GM12878 (cell line): ENCODE data around the gene YKT6. TPM values are rescaled to one million over a fixed set of nuclear protein-coding genes. Genes with fewer than 3 reads are reported as not detected.

ENCODE experiments used
- ATAC-seq: fragments of 200-7000 bp; cut with Tn5 transposase; 3 replicates; pipeline ENCODE4 v1.9.1; 2020; ENCODE audit warnings: mild to moderate bottlenecking, moderate library complexity
- BruUV-seq: library from RNA; stranded (reverse); fragments of 400-500 nt; replicated peaks from 2 replicates; lab custom pipeline; 2021; lab: Mats Ljungman, UMichigan
- CTCF ChIA-PET: fragments of 300-600 bp; sonication (Branson Sonifier 250); formaldehyde crosslinking; extraction: SDS; loops from one replicate; lab custom pipeline; 2021; ENCODE audit warnings: inconsistent platforms; lab: Yijun Ruan, JAX
- POLR2A ChIA-PET: fragments of 350-600 bp; formaldehyde crosslinking; extraction: SDS; loops from one replicate; lab custom pipeline; 2021; ENCODE audit warnings: inconsistent platforms; lab: Charles Lee
- RAD21 ChIA-PET: fragments of 300-600 bp; sonication (Branson Sonifier 250); formaldehyde crosslinking; loops from one replicate; lab custom pipeline; 2023; ENCODE audit warnings: antibody characterized with exemption; ENCODE audit not compliant: unreplicated experiment; lab: Charles Lee
- SMC1A ChIA-PET: fragments of 300-600 bp; sonication (Branson Sonifier 250); formaldehyde crosslinking; loops from one replicate; lab custom pipeline; 2023; ENCODE audit not compliant: unreplicated experiment, uncharacterized antibody; lab: Charles Lee
- DNase-seq: peaks from one replicate; pipeline ENCODE4 v3.0.0-alpha.2; 2011; ENCODE audit warnings: low read depth, low spot score
- FAIRE-seq: peaks from 3 replicates; lab custom pipeline; 2011; peaks lifted over from hg19 to GRCh38; lab: Jason Lieb, UNC
- H2AFZ ChIP-seq: 2 replicates; pipeline ENCODE4 v1.6.0; 2011; ENCODE audit warnings: low read depth, low read length, control low read depth; ENCODE audit not compliant: control insufficient read depth
- H3K27ac ChIP-seq: 2 replicates; pipeline ENCODE4 v1.5.1; 2011; ENCODE audit warnings: control low read depth; ENCODE audit not compliant: control insufficient read depth, insufficient read depth
- H3K27me3 ChIP-seq, 2 experiments: replicated peaks in 1 of 2; 2 replicates each; pipeline versions ENCODE4 v1.6.0 to v1.6.1; 2011; ENCODE audit warnings: low read length in 1 of 2; ENCODE audit not compliant: control insufficient read depth in 2 of 2, insufficient read depth in 2 of 2
- H3K36me3 ChIP-seq, 2 experiments: 2 replicates each; pipeline ENCODE4 v1.5.1; 2011; ENCODE audit warnings: low read length in 1 of 2; ENCODE audit not compliant: control insufficient read depth in 2 of 2, insufficient read depth in 2 of 2
- H3K4me1 ChIP-seq: 2 replicates; pipeline ENCODE4 v1.6.1; 2011; ENCODE audit warnings: mild to moderate bottlenecking, low read length, moderate library complexity, mixed read lengths; ENCODE audit not compliant: control insufficient read depth, insufficient read depth
- H3K4me2 ChIP-seq: 2 replicates; pipeline ENCODE4 v1.6.0; 2011; ENCODE audit warnings: control low read depth; ENCODE audit not compliant: control insufficient read depth, insufficient read depth
- H3K4me3 ChIP-seq: fragments of 200-600 bp; sonication (generic); 2 replicates; pipeline ENCODE4 v1.5.1; 2016
- H3K79me2 ChIP-seq: 2 replicates; pipeline ENCODE4 v1.6.0; 2011; ENCODE audit warnings: low read length; ENCODE audit not compliant: control insufficient read depth, insufficient read depth
- H3K9ac ChIP-seq: 2 replicates; pipeline ENCODE4 v1.8.0; 2011; ENCODE audit warnings: low read length, control low read depth, mixed read lengths; ENCODE audit not compliant: control insufficient read depth, insufficient read depth
- H3K9me3 ChIP-seq: replicated peaks from 3 replicates; pipeline ENCODE4 v1.5.1; 2011; ENCODE audit warnings: mild to moderate bottlenecking, low read length; ENCODE audit not compliant: control insufficient read depth, insufficient read depth
- H4K20me1 ChIP-seq: 2 replicates; pipeline ENCODE4 v1.6.0; 2011; ENCODE audit not compliant: control insufficient read depth, insufficient read depth
- ATF2 ChIP-seq: IDR thresholded peaks from 2 replicates; pipeline ENCODE4 v1.6.1; 2012; ENCODE audit warnings: low read length, inconsistent platforms
- E2F4 ChIP-seq: IDR thresholded peaks from 2 replicates; pipeline ENCODE4 v1.6.1; 2012; ENCODE audit warnings: low read depth, low read length, improper control_type of control experiment
- FOXM1 ChIP-seq: IDR thresholded peaks from 2 replicates; pipeline ENCODE4 v1.6.1; 2012; ENCODE audit warnings: low read depth, mild to moderate bottlenecking, inconsistent platforms, low read length, moderate library complexity
- NFYB ChIP-seq: IDR thresholded peaks from 2 replicates; pipeline ENCODE4 v1.6.1; 2011; ENCODE audit warnings: low read depth, mild to moderate bottlenecking, low read length, improper control_type of control experiment, moderate library complexity; ENCODE audit not compliant: insufficient read depth
- SMC3 ChIP-seq: IDR thresholded peaks from 2 replicates; pipeline ENCODE4 v1.6.1; 2011; ENCODE audit warnings: low read length, improper control_type of control experiment, borderline replicate concordance
- WGBS: methylation state at CpG from one replicate; pipeline ENCODE4 v1.1.6; 2016; ENCODE audit warnings: low lambda C conversion rate; ENCODE audit not compliant: insufficient replicate concordance, insufficient coverage; ENCODE audit errors: missing lambda C conversion rate; 5-methylcytosine and 5-hydroxymethylcytosine counted together
- in situ Hi-C: fragments of 300-500 bp; cut with MboI; formaldehyde crosslinking; loops from 9 replicates; pipeline ENCODE4 v1.14.3; 2018; ENCODE audit warnings: mixed read lengths
- intact Hi-C: fragments of 100-400 bp; cut with micrococcal nuclease; formaldehyde crosslinking; loops from one replicate; pipeline ENCODE4 v1.14.2; 2022; ENCODE audit not compliant: unreplicated experiment
- polyA plus RNA-seq, 11 experiments: library from polyadenylated mRNA; depleted of rRNA in 4 of 11; unstranded in 6 of 11; stranded (reverse) in 5 of 11; fragments of >200 nt; fragmentation: Nextera tagmentation in 4 of 11; fragmentation: Illumina TruSeq in 1 of 11; extraction: Ambion mirVana in 4 of 11; extraction: Trizol in 1 of 11; gene quantifications; 1 replicate in 1 of 11; 2 replicates in 10 of 11; pipeline versions ENCODE4 v1.2.1 to v1.2.3, GENCODE V29; 2011 to 2016; ENCODE audit warnings: inconsistent platforms in 2 of 11, missing spikeins in 2 of 11, low read depth in 1 of 11
- total RNA-seq, 4 experiments: library from RNA; depleted of rRNA in 3 of 4; stranded (reverse); fragments of >200 nt in 3 of 4; fragmentation: Illumina TruSeq in 1 of 4; extraction: Trizol in 1 of 4; gene quantifications; 2 replicates each; pipeline versions ENCODE4 v1.2.1 to v1.2.3, GENCODE V29; 2013 to 2021

Gene YKT6
- total and polyA plus RNA-seq, 10 of the 15 experiments (the other 5 are each of a cell fraction or from before 2014, with no cell fraction given), result 1.7 to 95.2 (median 70.5) TPM

DNA sequence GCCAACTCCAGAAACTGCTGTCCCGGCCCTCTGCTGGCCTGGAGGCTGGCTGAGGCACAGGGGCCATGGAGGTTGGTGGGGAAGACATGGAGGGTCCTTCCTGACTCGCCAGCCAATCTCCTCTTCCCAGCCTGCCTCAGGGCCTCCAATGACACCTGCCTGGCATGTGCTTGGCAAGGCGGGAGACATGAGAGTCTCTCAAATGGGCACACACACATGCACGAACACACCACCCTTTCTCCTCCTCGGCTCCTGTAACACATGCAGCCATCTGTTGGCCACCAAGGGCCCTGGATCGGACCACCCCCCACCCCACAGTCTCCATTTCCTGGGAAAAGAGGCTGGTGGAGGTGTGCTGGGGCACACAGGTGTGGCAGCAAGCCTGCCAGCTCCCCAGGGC, 56.4 kb downstream of the YKT6 start:
- Histone ChIP-seq H3K9ac (peak overlapping the region; percentile 69), H4K20me1 (no peaks in the 10 kb centered on the region), H3K4me3 (no peak overlapping the region), H3K4me2 (peak overlapping the region; percentile 52), H3K9me3 (no peaks in the 10 kb centered on the region), H3K27me3 (no peaks in the 10 kb centered on the region), H3K79me2 (no peaks in the 10 kb centered on the region), H3K36me3 (no peaks in the 10 kb centered on the region), H3K27ac (peak overlapping the region; percentile 94), H2AFZ (peak overlapping the region; percentile 87), H3K4me1 (peaks cover 28% of the 10 kb centered on the region)
- DNase-seq, result no peak
- no peak for ATAC-seq
- ChIA-PET POLR2A (interaction anchor here (1.1 to 1.8 kb wide), 4 partner anchors 16 to 205 kb away, joined by 3 to 9 read pairs (median 5); no protein-coding TSS in a partner anchor), SMC1A (interaction anchor here (1.1 to 1.9 kb wide), 4 partner anchors 16 to 205 kb away, joined by 4 to 12 read pairs (median 6); no protein-coding TSS in a partner anchor), RAD21 (interaction anchor here (0.8 to 1.9 kb wide), 6 partner anchors 9 to 237 kb away, joined by 3 to 13 read pairs (median 4); no protein-coding TSS in a partner anchor), CTCF (interaction anchor here (0.9 to 1.9 kb wide), 6 partner anchors 14 to 218 kb away, joined by 3 to 10 read pairs (median 5); no protein-coding TSS in a partner anchor)
- in situ Hi-C loops, result no loop called here
- intact Hi-C loops, result no loop called here
- WGBS, result 79% methylated on average over 6 of the region's 6 CpGs
- BruUV-seq, result no TSS peak
- no peak for TF ChIP-seq NFYB
- TF ChIP-seq ATF2, result no peak
- 0 out of 2 replicates have a peak, but pooled peaks have one; percentile 5 for TF ChIP-seq E2F4
- TF ChIP-seq FOXM1, result no peak
- TF ChIP-seq SMC3, result no peak
- FAIRE-seq, result no peak
